Tibial nerve (tissue), 4 donors: ENCODE results near the gene SHPK. TPM values are rescaled to one million over a fixed set of nuclear protein-coding genes. Genes with fewer than 3 reads are reported as not detected.
A peak's percentile ranks its signal among the peaks of the same experiment; 100 is the strongest.

Experiments used
- DNase-seq, 2 donors: peaks; one replicate each; pipeline ENCODE4 v3.0.0-alpha.2; 2019; ENCODE audit warnings: low spot score in 2 of 2
- H3K27ac ChIP-seq, 4 donors: fragments of 200-600 bp; sonication (generic) in 3 of 4; one replicate each; pipeline ENCODE4 v1.5.1; 2017 to 2019; ENCODE audit warnings: mild to moderate bottlenecking in 1 of 4
- H3K27me3 ChIP-seq, 2 donors: fragments of 200-600 bp; sonication (generic) in 1 of 2; one replicate each; pipeline versions ENCODE4 v1.5.1 to v1.6.0; 2017 to 2019
- H3K36me3 ChIP-seq, 3 donors: fragments of 200-600 bp; sonication (generic); one replicate each; pipeline ENCODE4 v1.5.1; 2018 to 2019
- H3K4me1 ChIP-seq, 4 donors: fragments of 200-600 bp; sonication (generic) in 3 of 4; one replicate each; pipeline ENCODE4 v1.5.1; 2017 to 2019
- H3K4me3 ChIP-seq, 4 donors: fragments of 200-600 bp; sonication (generic) in 3 of 4; one replicate each; pipeline ENCODE4 v1.5.1; 2017 to 2019; ENCODE audit warnings: mild to moderate bottlenecking in 1 of 4, moderate library complexity in 1 of 4
- H3K9me3 ChIP-seq, 4 donors: fragments of 200-600 bp; sonication (generic) in 3 of 4; one replicate each; pipeline ENCODE4 v1.5.1; 2017 to 2019
- EP300 ChIP-seq, 2 donors: sonication (generic); formaldehyde crosslinking; IDR thresholded peaks; one replicate each; pipeline ENCODE4 v1.6.1; 2017; ENCODE audit warnings: antibody characterized with exemption in 2 of 2, mild to moderate bottlenecking in 1 of 2
- POLR2A ChIP-seq, 2 donors: fragments of 450-650 bp; IDR thresholded peaks; one replicate each; pipeline ENCODE4 v1.6.1; 2017; ENCODE audit warnings: antibody characterized with exemption in 2 of 2, mild to moderate bottlenecking in 2 of 2, moderate library complexity in 2 of 2
- WGBS, 2 donors: methylation state at CpG; one replicate each; pipeline ENCODE4 v1.1.5; 2018; 5-methylcytosine and 5-hydroxymethylcytosine counted together
- total RNA-seq, 4 donors: library from RNA; depleted of rRNA; stranded (reverse); fragments of >200 nt; gene quantifications; one replicate each; pipeline ENCODE4 v1.1.0, GENCODE V29; 2016
- TF ChIP-seq, protein P1 (sequence below), 5 experiments: fragments of 200-600 bp in 3 of 5; fragments of 450-650 bp in 2 of 5; sonication (generic) in 3 of 5; IDR thresholded peaks; one replicate each; pipeline ENCODE4 v1.5.1; 2016 to 2019; ENCODE audit warnings: antibody characterized with exemption in 5 of 5, mild to moderate bottlenecking in 3 of 5, moderate library complexity in 2 of 5

Gene SHPK
- total RNA-seq, 4 donors from 2014 or later, result 17.5 to 29.6 (median 22.5) TPM

DNA sequence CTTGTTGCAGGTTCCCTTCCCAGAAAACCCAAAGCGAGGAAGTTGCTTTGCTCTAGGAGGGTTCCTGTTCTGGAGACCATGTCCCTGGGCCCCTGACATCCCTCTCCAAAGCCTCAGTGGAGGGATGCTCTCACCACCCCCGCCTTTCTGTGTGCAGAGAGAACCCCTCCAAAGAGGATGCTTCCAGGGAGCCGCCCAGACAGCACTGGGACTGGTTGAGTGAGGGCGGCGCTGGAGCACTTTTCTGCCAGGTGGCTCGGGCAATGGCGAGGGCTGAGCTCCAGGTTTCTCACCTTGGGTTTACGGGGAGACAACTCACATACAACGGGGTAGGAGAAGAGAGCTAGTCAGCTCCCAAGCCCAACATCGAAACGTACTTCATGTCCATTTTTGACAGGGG is 39.8 kb upstream of the SHPK start:
- TF ChIP-seq, protein P1, sequence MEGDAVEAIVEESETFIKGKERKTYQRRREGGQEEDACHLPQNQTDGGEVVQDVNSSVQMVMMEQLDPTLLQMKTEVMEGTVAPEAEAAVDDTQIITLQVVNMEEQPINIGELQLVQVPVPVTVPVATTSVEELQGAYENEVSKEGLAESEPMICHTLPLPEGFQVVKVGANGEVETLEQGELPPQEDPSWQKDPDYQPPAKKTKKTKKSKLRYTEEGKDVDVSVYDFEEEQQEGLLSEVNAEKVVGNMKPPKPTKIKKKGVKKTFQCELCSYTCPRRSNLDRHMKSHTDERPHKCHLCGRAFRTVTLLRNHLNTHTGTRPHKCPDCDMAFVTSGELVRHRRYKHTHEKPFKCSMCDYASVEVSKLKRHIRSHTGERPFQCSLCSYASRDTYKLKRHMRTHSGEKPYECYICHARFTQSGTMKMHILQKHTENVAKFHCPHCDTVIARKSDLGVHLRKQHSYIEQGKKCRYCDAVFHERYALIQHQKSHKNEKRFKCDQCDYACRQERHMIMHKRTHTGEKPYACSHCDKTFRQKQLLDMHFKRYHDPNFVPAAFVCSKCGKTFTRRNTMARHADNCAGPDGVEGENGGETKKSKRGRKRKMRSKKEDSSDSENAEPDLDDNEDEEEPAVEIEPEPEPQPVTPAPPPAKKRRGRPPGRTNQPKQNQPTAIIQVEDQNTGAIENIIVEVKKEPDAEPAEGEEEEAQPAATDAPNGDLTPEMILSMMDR (IDR thresholded peaks at IDR 0.05), result no peak
- TF ChIP-seq EP300 (IDR thresholded peaks at IDR 0.05) (no peak), POLR2A (IDR thresholded peaks at IDR 0.05) (no peak)
- no peak for DNase-seq
- 90% methylated on average over 10 to 11 of the region's 11 CpGs for WGBS, 2 donors
- Histone ChIP-seq H3K4me1 (no peaks in the 10 kb centered on the region), H3K27me3 (peaks cover 0 to under 1% of the 10 kb centered on the region in 2 donors), H3K36me3 (peaks cover 0 to 22% (median 0%) of the 10 kb centered on the region in 3 donors), H3K4me3 (no peak overlapping the region), H3K27ac (no peak overlapping the region), H3K9me3 (no peaks in the 10 kb centered on the region)

DNA sequence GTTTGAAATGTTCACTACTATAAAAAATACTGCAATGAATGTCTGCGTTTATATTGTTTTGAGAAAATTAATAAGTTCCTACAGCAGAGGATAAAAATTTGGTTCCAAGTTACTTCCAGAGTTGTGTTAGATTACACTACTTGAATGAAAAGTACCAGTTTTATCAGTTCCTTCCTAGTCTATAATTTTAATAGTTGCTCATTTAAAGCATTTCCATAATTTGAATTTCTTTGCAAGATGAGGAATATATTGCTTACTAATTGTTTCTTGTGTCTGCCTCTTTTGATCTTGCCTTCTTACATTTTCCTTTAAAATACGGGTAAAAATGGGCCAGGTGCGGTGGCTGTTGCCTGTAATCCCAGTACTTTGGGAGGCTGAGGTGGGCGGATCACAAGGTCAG is 36.5 kb upstream of the SHPK start:
- no peak for DNase-seq
- Histone ChIP-seq H3K27ac (no peak overlapping the region), H3K36me3 (peaks cover 0 to 29% (median 0%) of the 10 kb centered on the region in 3 donors), H3K4me1 (peaks cover 0 to 17% (median 9%) of the 10 kb centered on the region in 4 donors), H3K27me3 (no peaks in the 10 kb centered on the region), H3K4me3 (no peak overlapping the region), H3K9me3 (no peaks in the 10 kb centered on the region)
- TF ChIP-seq EP300 (IDR thresholded peaks at IDR 0.05), result no peak
- 94 to 97% methylated on average over 4 of the region's 4 CpGs for WGBS, 2 donors

DNA sequence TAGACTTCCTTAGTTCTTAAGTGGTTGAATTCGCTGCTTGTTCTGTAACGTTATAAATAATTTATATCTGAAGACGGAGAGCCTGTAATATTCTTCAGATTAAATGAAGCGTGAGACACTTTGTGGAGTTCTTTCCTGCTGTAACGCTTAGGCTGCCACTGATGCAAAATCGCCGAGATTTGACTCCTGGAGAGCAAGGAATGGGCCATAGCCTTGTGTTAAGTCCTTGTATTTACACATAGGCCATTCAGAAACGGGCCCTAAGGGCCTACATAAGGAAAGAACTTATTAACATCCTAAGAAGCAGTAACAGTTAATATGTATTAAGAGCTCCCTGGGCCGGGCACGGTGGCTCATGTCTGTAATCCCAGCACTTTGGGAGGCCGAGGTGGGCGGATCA is 33.5 kb upstream of the SHPK start:
- peak overlapping the region; percentile 55 to 99 (median 90) for H3K4me3 ChIP-seq
- TF ChIP-seq, protein P1 (IDR thresholded peaks at IDR 0.05), result no peak
- TF ChIP-seq EP300 (IDR thresholded peaks at IDR 0.05) (no peak), POLR2A (IDR thresholded peaks at IDR 0.05) (no peak)
- WGBS, 2 donors, result 43 to 45% methylated on average over 12 of the region's 12 CpGs
- DNase-seq, result no peak
- H3K27me3 ChIP-seq, result no peaks in the 10 kb centered on the region
- peak overlapping the region in 2 of 4 donors; percentile 90 to 99 for H3K27ac ChIP-seq
- H3K4me1 ChIP-seq, result peaks cover 0 to 39% (median 26%) of the 10 kb centered on the region in 4 donors
- H3K9me3 ChIP-seq, result no peaks in the 10 kb centered on the region
- peaks cover 0 to 33% (median 0%) of the 10 kb centered on the region in 3 donors for H3K36me3 ChIP-seq

DNA sequence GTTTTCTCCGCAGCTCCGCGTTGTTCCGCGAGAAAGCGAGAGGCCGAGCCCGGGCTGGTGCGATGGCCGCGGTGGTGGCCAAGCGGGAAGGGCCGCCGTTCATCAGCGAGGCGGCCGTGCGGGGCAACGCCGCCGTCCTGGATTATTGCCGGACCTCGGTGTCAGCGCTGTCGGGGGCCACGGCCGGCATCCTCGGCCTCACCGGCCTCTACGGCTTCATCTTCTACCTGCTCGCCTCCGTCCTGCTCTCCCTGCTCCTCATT is 33.0 kb upstream of the SHPK start:
- Histone ChIP-seq H3K4me3 (peak overlapping the region; percentile 55 to 99 (median 90)), H3K27ac (peak overlapping the region; percentile 84 to 99 (median 90)), H3K9me3 (no peaks in the 10 kb centered on the region), H3K4me1 (peaks cover 0 to 44% (median 26%) of the 10 kb centered on the region in 4 donors), H3K27me3 (no peaks in the 10 kb centered on the region), H3K36me3 (peaks cover 0 to 38% (median 0%) of the 10 kb centered on the region in 3 donors)
- DNase-seq, result no peak
- WGBS, 2 donors, result 1% methylated on average over 21 to 30 of the region's 32 CpGs
- no peak for TF ChIP-seq POLR2A (IDR thresholded peaks at IDR 0.05)
- TF ChIP-seq EP300 (IDR thresholded peaks at IDR 0.05), result no peak
- TF ChIP-seq, protein P1 (IDR thresholded peaks at IDR 0.05), result no peak

DNA sequence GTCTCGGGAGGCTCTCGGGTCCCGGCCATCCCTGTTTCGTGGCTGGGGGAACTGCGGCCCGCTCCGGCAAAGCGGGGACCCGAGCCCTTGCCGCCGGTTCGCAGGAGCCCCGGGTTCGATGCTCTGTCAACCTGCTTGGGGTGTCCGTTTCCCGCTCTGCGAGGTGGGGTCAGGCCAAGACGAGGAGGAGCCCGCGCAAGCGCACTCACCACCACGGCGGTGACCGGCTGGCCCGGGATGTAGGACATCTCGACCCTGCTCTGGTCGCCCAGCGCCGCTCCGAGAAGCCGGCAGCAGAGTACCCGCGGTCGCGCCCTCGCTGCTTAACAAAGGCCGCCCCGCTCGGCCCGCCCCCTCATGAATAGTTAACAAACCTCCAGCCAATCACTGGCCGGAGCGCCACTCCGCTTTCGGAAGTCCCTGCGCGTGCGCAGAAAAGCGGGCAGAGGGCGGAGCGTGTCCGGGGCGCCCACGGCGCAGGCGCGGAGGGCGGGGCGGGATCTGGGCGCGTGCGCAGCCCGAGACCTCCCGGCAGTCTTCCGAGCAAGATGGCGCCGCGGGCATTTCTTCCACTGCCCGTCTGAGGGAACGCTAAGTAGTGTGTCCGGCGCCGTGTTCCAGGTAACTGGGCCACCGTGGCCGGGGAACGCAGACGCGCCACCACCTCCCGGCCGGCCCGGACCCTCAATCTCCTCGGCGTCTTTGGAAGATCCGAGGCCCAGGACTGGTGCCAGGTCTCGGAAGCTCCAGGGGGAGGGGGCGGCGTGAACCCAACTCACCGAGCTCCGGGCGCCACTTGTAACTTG is 32.4 kb upstream of the SHPK start, which contains the start of the genes EMC6 and TAX1BP3:
EMC6 (plus strand) TSS at position 534 of the 806 bp plus-strand sequence. CDS start 335 bp downstream, outside the sequence.
TAX1BP3 (minus strand) TSS at position 300 of the 806 bp plus-strand sequence; CDS start at position 248, 52 bp downstream.
- peak; percentile 97 to 99 for DNase-seq
- no peaks in the 10 kb centered on the region for H3K9me3 ChIP-seq
- no peaks in the 10 kb centered on the region for H3K27me3 ChIP-seq
- H3K36me3 ChIP-seq, result peaks cover 0 to 41% (median 0%) of the 10 kb centered on the region in 3 donors
- 0 to 2% methylated on average over 69 to 70 of the region's 89 CpGs for WGBS, 2 donors
- H3K4me1 ChIP-seq, result peaks cover 0 to 50% (median 26%) of the 10 kb centered on the region in 4 donors
- H3K27ac ChIP-seq, result peak within 1 kb of the TSS; percentile 84 to 99 (median 94)
- H3K4me3 ChIP-seq, result peak within 1 kb of the TSS; percentile 55 to 99 (median 90)
- TF ChIP-seq POLR2A (IDR thresholded peaks at IDR 0.05), result peak; percentile 93
- TF ChIP-seq EP300 (IDR thresholded peaks at IDR 0.05), result peak; percentile 46 to 98
- TF ChIP-seq, protein P1 (IDR thresholded peaks at IDR 0.05), result peak in 1 of 5 experiments; percentile 9
